OCI-M2 (cell line): ENCODE data around the gene CHST3.
"Not testable (repeated sequence)": the region's sequence is repeated elsewhere in the genome, so short reads cannot be mapped to it uniquely, and the experiment has no call there.

ENCODE experiments used
- DNase-seq: peaks from one replicate; lab custom pipeline; 2025; ENCODE audit not compliant: unreplicated experiment; lab: John Stamatoyannopoulos, UW

Gene CHST3

DNA sequence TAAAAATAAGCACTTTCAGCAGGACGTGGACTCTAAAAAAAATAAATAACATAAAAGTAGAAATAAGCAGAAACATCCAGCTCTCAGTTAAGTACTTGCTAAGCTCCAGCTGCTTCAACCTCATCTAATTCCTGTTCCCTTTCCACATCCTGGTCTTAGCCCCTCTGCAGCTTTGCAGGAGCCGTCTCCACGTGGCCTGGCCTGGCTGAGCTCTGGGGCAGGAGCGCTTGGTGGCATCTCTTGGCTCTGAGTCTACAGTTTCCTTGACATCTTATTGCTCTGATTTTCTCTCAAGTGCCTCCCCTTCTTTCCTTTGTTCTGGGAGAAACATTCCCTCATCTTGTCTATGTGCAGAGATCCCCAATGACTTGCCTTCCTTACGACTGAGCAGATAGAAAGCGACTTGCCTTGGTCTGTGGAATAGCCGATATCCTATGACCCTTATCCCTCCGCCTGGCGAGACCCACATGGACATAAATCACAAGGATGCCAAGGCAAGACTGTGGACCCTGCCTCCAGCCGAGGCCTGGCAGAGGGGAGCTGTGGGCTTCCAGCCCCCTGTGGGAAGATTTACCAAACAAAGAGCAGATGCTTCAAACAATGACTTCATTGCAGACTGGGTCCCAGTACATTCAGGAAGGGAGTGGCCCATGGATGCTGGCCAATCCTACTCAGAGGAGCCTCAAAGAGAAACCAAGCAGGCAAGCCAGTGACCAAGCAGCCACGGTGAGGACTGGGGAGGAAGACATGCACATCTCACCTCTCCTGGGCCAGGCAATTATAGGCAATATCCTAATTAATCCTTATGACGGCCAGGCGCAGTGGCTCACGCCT is 62.3 kb downstream of the CHST3 start:
- no peak for DNase-seq

DNA sequence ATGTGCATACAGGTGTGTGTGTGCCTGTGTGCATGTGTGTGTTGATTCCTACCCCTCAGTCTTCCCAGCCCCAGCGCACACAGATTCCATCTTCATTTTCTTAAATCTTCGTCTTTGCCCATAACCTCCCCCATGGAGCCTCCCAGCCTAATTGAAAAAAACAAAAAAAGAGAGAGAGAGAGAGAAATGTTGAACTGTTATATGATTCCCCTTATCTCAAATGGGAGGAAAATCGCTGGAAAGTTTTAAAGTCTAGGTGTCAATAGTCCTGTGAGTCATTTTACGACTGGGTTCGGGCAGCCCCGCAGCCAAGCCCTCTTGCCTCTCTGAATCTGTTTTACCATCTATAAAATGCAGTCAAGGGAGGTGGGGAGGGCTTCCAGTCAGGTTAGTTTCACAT is 63.3 kb downstream of the CHST3 start:
- DNase-seq, result no peak

DNA sequence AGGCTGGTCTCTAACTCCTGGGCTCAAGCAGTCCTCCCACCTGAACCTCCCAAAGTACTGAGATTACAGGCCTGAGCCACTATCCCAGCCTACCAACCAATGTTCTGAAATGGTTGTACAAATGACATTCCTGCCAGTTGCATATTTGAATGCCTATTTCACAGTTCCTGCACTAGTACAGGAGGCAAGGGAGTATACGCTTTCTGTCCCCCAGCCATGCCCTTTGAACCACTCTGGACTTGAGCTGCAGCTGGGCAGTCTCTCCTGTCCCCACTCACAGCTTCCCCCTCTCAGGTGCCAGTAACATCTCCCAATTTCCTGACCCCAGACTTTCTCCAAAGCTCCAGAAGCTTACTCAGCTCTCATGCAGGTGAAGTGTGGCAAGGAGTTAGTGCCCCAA is 65.2 kb downstream of the CHST3 start:
- DNase-seq, result no peak

DNA sequence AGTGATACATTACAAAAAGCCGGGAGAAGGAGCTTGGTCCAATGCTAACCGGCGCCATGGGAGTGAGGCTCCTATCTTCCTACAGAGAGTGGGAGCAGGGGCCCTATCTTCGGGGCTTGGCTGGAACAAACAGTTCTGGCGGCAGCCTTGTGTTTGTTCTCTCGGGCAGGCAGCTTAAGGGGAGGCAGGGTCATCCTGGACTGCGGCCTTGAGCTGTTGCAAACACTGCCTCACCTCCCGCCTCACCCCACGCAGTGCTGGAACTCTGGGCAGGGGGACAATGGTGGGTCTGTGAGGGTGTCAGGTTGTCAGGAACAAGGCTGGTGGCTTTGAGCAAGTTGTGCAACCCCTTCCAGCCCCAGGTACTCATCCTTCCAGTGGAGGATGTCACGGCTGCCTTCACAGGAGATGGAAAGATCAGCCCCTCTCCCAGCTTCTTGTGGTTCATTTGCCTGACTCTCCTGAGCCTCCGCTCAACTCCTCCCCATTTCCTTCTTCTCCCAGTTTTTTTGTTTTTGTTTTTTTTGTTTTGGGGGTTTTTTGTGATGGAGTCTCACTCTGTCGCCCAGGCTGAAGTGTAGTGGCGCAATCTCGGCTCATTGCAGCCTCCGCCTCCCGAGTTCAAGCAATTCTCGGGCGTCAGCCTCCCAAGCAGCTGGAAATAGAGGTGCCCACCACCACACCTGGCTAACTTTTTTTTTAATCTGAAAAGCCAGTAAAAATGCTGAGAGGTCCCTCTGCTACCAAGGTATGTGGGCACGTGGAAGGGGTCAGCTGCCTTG is 66.8 kb downstream of the CHST3 start:
- no peak for DNase-seq

DNA sequence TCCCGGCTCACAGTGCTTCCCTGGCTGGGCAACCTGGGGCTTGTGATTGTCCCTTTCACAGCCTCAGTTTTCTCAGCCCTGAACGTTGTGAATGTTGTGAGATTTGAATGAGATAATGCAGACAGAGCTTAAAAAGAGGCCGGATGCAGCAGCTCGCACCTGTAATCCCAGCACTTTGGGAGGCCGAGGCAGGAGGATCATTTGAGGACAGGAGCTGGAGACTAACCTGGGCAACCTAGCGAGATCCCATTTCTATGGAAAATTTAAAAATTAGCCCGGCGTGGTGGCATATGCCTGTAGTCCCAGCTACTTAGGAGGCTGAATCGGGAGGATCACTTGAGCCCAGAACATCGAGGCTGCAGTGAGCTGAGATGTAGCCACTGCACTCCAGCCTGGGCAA is 67.5 kb downstream of the CHST3 start:
- DNase-seq, result no peak

DNA sequence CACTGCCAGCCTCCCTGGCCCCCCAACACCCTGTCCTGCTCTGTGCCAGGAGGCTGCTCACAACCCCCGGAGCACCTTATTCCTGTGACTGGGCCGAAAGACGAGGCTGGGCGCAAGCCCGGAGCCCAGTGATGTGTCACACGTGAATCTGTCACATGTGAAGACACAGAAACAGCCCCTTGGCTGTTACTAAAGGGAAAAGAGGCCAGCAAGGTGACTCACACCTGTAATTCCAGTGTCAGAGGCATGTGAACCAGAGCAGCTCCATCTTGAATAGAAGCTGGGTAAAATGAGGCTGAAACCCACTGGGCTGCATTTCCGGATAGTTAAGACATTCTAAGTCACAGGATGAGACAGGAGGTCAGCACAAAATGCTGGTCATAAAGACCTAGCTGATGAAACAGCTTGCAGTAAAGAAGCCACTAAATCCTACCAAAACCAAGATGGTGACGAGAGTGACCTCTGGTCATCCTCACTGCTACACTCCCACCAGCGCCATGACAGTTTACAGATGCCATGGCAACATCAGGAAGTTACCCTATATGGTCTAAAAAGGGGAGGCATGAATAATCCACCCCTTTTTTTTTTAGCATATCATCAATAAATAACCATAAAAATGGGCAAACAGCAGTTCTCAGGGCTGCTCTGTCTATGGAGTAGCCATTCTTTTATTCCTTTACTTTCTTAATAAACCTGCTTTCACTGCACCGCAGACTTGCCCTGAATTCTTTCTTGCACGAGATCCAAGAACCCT is 68.4 kb downstream of the CHST3 start:
- DNase-seq, result not testable (repeated sequence)

DNA sequence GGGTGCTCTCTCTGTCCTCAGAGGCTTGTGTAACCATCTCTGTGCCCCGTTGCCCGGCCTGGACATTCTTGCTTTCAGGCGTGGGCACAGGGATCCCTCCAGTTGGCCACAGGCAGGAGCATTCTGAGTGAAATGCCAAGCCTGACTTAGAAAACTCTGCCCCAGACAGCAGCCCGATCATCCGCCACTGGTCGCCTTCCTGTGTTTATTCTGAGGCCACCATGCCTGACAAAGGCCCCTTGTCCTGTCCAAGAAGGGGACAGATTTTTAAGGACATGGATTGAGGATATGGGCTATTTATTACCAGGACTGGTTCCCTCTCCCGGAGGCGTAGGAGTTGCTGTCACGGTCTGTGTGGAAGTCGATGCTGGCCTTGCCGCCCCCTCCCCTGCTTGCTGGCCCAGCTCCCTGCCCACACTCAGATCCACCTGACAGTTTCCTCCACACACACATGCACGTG is 69.9 kb downstream of the CHST3 start:
- no peak for DNase-seq

DNA sequence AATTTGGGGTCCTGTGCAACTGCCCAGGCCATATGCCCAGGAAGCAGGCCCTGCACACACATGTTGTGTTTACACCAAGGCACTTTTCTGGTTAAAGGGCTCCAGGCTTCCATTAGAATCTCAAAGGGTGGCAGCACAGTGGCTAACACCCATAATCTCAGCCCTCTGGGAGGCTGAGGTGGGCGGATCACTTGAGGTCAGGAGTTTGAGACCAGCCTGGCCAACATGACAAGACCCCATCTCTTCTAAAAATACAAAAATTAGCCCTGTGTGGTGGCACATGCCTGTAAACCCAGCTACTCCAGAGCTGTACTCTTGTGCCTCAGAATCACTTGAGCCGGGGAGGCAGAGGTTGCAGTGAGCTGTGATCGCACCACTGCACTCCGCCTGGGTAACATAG is 70.6 kb downstream of the CHST3 start:
- DNase-seq, result no peak

DNA sequence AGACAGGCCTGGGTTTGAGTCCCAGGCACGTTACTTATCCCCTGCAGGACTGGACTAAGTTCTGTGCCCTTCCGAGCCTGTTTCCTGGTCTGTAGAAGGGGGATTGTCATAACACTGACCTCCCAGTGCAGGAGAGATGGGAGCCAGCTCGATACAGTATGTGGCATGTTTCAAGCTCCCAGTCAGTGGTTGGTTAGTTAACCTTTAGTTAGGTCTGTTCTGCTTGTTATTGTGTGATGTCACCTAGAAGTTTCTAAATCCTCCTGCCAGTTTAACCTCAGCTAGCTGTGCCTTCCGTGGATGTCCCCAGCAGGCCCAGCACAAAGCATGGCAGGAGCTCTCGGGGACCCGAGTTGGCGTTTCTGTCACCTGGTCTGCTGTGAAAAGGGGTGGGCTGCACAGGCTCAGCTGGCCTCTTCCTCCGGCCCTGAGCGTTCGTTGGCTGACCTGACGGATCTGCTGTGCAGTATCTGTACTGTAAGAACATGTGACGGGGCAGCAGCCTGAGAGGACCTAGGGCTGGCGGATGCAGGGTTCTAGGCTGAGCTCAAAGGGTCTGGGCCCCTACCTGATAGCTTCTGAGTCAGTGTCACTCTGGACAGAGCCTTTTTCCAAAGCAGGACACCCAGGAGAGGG is 71.2 kb downstream of the CHST3 start:
- DNase-seq, result no peak

DNA sequence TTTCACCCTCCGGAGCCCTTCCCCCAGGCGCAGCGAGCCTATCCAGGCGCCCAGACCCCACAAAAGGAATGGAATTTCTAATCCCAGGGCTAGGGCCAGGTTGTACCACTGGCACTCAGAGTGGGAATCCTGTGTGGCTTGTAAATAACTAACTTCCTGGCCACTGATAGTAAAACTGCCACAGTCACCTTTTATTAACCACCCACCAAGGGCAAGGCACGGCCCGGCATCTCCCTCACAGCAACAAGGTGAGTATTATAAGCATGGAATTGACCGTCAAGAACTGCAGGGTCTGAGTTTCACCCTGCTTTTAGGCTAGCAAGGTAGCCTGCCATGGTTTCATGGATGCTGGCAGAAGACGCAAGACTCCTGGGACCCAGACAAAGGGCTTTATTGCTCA is 73.1 kb downstream of the CHST3 start:
- no peak for DNase-seq

DNA sequence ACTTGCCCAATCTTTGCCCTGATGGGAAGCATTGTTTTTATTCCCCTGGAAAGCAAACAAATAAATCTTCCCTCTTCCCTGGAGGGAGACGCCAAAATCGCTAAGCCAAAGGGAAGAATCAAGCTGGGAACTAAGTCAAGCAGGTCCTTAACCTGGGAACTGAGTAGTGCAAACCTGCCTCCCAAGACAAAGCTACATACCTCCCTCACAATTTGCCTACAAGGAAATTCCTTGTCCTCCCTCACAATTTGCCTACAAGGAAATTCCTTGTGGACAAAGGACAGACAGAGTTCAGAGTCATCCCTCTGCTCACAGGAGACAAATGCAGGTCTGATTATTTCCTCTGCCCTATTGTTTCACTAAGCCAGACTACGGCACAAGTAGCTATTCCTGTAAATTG is 73.6 kb downstream of the CHST3 start:
- no peak for DNase-seq

DNA sequence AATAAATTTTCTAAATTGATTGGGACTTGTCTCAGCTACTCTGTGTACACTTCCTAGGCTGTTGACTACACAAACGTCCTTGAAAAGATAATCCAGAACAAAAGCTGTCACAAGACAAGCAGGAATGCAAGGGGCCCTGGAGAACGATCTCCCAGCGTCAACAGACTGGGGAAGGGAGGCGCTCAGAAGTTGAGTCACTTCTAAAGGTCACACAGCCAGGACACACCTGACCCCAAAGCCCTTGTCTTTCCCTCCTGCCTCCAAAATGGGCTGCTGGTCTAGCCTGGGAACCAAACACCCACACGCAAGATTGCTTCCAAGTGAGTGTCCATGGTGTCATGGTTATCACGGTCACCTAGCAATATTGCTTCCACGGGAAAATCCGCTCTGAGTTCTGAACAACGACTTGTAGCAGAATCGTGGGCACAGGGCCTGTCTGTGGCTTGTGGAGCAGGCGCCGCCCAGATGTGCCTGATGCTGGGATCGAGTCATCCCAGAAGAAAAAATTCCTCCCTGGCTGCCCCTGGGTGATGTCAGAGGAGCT is 74.3 kb downstream of the CHST3 start:
- no peak for DNase-seq

DNA sequence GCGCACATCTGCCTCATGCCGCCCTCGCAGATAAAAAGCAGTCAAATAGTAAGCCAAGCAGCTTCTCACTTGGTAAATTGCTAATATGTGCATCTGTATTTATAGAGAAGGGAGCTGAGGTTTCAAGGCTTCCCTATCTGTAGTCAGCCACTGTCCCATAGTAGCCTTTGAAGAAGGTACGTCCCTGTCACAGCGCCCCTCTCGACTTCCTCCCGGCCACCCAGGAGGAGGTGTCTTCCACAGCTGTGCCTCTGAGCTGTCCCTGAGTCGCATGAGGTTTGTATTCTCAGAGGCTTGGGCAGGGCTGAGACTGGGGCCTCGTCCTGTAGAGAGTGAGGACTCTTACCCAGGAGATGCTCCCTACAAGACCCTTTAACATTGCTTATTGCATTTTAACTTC is 75.2 kb downstream of the CHST3 start:
- DNase-seq, result no peak

DNA sequence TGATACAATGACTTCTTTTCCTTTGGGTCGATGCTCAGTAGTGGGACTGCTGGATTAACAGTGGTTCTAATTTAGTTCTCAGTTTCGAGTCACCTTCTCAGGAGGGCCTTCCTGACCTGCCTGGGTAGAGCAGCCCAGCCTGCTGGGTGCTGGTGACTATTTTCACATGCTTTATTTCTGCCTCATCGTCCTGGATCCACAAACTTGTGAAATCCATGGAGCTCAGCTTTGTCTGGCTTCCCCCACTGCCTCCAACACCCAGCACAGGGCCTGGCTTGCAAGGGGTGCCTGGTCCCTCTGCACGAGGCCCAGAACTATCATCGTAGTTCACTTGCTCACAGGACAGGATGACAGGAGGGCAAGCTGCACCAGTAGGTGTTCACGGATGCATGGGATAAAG is 77.3 kb downstream of the CHST3 start:
- DNase-seq, result no peak

DNA sequence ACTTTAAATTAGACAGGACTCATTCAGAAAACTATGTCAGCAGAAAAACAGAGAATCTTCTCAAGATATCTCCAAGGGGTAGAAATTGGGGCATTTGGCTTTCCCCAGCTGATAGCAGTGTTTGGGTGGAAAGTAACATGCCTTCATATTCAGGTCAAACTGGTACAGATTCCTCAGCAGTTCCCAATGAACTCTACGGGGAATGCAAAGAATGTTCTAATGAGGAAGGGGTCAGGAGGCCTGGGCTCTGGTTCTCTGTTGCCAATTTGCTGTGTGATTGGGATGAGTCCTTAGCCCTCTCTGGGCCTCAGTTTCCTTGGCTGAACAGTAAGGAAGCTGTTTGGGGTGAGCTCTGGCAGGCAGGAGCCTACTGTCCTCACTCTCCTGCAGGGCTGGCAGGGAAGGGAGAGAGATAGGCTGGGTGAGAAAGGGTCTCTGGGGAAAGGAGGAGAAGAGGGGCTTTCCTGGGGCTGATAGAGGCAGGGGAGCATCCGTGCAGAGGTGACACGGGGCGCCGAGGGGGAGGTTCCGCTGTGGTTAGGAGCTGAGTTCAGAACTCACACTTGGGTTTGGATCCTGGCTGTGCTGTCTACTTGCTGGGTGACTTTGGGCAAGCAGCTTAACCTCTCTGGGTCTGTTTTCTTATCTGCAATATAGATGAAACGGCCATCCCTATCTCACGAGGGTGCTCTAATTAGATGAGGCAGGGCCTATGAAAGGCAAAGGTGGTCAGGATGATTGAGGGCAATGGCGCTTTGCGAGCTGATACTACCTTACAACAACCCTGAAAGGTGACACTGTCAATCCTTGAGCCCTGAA is 79.0 kb downstream of the CHST3 start:
- no peak for DNase-seq

DNA sequence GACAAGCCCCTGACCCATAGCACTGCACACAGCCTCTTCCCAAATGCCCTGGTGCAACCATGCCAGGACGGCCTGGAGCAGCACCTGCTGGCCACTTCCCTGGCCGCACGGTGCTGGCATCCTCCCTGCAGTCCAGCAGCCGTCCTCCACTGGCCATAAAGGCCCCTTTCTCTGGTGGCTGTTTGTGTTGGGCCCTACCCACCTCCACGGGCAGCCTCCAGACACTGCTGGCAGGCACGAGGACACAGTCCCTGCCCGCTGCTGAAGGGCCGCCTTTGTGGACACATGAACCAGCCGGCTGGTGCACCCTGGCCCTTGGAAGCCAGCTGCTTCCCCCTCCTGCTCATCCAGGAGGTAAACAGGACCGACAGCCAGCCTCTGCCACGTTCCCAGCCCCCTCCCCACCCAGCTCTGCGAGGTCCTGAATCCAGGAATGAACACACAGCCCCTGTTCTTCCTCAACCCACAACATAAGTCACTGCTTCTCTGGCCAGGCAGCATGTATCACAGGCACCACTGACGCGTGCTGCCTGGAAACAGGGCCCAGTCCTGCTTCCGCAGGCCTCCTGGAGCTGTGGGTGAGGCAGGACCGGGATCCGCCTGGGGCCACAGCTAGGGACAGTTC is 80.3 kb downstream of the CHST3 start:
- no peak for DNase-seq

DNA sequence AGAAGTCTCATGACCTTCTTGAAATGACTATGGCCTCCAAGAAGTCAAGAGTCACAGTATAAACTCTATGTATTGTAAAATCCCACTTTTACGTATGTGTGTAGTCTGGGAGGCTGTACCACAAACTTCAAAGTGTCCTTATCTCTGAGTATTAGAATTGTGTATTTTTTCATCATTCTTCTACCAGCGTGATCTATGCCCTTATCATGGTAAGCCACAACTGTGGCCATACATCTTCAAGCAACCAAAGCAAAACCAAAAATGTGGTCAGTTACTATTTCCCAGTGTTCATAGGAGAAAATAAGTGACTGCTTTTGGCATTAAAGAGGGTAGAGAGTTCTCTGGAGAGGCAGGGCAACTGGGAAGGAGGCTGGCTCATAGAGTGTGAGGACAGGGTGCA is 81.4 kb downstream of the CHST3 start:
- no peak for DNase-seq

DNA sequence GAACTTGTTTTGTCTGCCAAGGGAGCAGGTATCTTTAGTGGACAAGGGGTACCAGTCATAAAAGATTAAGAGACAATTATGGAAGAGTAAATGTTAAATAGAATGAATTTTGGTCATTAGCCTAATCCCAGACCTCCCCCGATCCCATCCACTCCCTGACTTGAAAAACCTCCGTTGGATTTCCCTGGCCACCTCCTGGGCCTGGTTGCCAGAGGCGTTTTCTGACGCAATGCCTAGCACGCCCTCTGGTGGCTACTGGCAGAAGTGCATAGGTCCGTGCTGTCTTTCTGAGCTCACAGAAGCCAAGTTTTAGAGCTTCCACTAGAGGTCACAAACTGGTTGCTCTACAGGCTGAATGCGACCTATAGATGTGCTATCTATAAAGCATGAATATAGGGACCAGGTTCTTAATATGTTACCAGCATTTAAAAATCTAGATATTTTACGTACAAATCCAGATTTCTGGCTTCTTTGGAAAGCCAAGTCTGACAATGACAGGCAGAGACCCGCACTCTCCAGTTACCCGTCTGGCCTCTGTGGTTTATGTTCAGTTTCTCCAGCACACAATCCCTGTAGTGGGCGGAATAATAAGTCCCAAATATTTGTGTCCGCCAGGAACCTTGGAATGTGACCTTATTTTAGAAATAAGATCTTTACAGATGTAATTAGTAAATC is 84.4 kb downstream of the CHST3 start:
- DNase-seq, result peak; percentile 80

DNA sequence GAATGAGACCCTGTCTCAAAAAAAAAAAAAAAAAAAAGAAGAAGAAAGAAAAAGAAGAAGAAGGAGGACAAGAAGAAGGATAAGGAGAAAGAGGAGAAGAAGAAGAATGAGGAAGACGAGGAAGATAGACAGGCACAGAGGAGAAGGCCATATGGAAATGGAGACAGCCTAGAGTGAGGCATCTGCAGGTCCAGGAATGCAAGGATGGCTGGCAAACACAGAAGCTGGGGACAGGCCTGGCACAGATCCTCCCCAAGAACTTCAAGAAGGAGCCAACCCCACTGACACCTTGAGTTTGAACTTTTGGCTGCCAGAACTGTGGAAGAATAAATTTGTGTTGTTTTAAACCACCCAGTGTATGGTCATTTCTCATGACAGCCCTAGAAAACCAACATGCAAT is 85.3 kb downstream of the CHST3 start:
- DNase-seq, result no peak
